Activated CD8-positive, alpha-beta T cell treated with anti-CD3 and anti-CD28 coated beads for 36 hours (primary cell): ENCODE data around the gene SEC14L2. TPM values are rescaled to one million over a fixed set of nuclear protein-coding genes. Genes with fewer than 3 reads are reported as not detected.

Experiments
- ATAC-seq: fragments of 200-7000 bp; cut with Tn5 transposase; one replicate; pipeline ENCODE4 v1.10.0; 2021; ENCODE audit warnings: mild to moderate bottlenecking, moderate library complexity
- CTCF ChIA-PET: fragments of 350-600 bp; sonication (Branson Sonifier 250); formaldehyde crosslinking; loops from one replicate; lab custom pipeline; 2021; ENCODE audit warnings: antibody characterized with exemption; lab: Charles Lee
- POLR2A ChIA-PET: fragments of 350-600 bp; sonication (Branson Sonifier 250); formaldehyde crosslinking; loops from one replicate; lab custom pipeline; 2021; ENCODE audit warnings: antibody characterized with exemption; lab: Charles Lee
- DNase-seq: peaks from one replicate; pipeline ENCODE4 v3.0.0-alpha.2; 2020
- H3K27ac Mint-ChIP-seq: one replicate; pipeline ENCODE4 v1.8.0; 2021; ENCODE audit warnings: mild to moderate bottlenecking, mixed read lengths
- H3K27me3 Mint-ChIP-seq: one replicate; pipeline ENCODE4 v1.8.0; 2021; ENCODE audit warnings: mixed read lengths
- H3K36me3 Mint-ChIP-seq: one replicate; pipeline ENCODE4 v1.8.0; 2021; ENCODE audit warnings: low read depth, mixed read lengths
- H3K4me1 Mint-ChIP-seq: one replicate; pipeline ENCODE4 v1.8.0; 2021; ENCODE audit warnings: low read depth, mixed read lengths
- H3K4me3 Mint-ChIP-seq: one replicate; pipeline ENCODE4 v1.8.0; 2021; ENCODE audit warnings: mild to moderate bottlenecking, moderate library complexity, mixed read lengths
- H3K9me3 Mint-ChIP-seq: one replicate; pipeline ENCODE4 v1.8.0; 2021; ENCODE audit warnings: mixed read lengths
- CTCF ChIP-seq: fragments of 200-600 bp; IDR thresholded peaks from one replicate; pipeline ENCODE4 v1.8.0; 2022; ENCODE audit warnings: antibody characterized with exemption, mild to moderate bottlenecking
- intact Hi-C: fragments of 100-400 bp; cut with micrococcal nuclease; formaldehyde crosslinking; loops from one replicate; pipeline ENCODE4 v1.10.0; 2022
- total RNA-seq, 2 experiments: library from RNA; stranded (reverse); gene quantifications; one replicate each; pipeline ENCODE4 v1.2.3, GENCODE V29; 2021

Gene SEC14L2
- total RNA-seq, 2 experiments from 2014 or later: 15.1 to 15.4 TPM

- POLR2A ChIA-PET: interaction anchor here (0.7 to 6.5 kb wide), 12 partner anchors 10 to 146 kb away, joined by 3 to 78 read pairs (median 5); partner anchors contain the start of genes CASTOR1, CCDC157, SEC14L2 and SF3A1
These were observed 29.0 kb downstream of the SEC14L2 start, which contains the start of gene MTFP1 for GRCh38 chr22:30425616-30426387. Gene MTFP1, plus strand, starts transcription at chr22:30425768. Its CDS starts 112 bp downstream, at chr22:30425880.

GRCh38 chr22:30426388-30427353 is 29.9 kb downstream of the SEC14L2 start:
- peak; percentile 47 for ATAC-seq
- no peaks in the 10 kb centered on the region for H3K27me3 Mint-ChIP-seq
- peak overlapping the region; percentile 96 for H3K27ac Mint-ChIP-seq
- POLR2A ChIA-PET: interaction anchor here (0.7 to 5.9 kb wide), 9 partner anchors 9 to 147 kb away, joined by 3 to 78 read pairs (median 5); partner anchors contain the start of gene CASTOR1
- DNase-seq: peak; percentile 96
- intact Hi-C loops: no loop called here
- peak overlapping the region; percentile 93 for H3K4me3 Mint-ChIP-seq
- H3K36me3 Mint-ChIP-seq: peaks cover 50% of the 10 kb centered on the region
- H3K4me1 Mint-ChIP-seq: peaks cover 25% of the 10 kb centered on the region
- CTCF ChIA-PET: interaction anchor here (0.7 to 9.0 kb wide), 13 partner anchors 9 to 162 kb away, joined by 3 to 138 read pairs (median 5); partner anchors contain the start of genes CASTOR1, RNF215 and SEC14L2
- TF ChIP-seq CTCF: peak; percentile 65
- no peaks in the 10 kb centered on the region for H3K9me3 Mint-ChIP-seq

More at GRCh38 chr22:30425616-30426387, 29.0 kb downstream of the SEC14L2 start, which contains the start of gene MTFP1:
- H3K27ac Mint-ChIP-seq: peak within 1 kb of the TSS; percentile 96
- ATAC-seq: no peak
- CTCF ChIA-PET: interaction anchor here (0.8 to 9.0 kb wide), 18 partner anchors 10 to 162 kb away, joined by 3 to 138 read pairs (median 5); partner anchors contain the start of genes CASTOR1, RNF215 and SEC14L2
- H3K9me3 Mint-ChIP-seq: no peaks in the 10 kb centered on the region
- intact Hi-C loops: loop anchor here (2.0 kb wide), 1 partner anchor 35 kb away; no protein-coding TSS in a partner anchor
- no peak for TF ChIP-seq CTCF
- peak; percentile 55 for DNase-seq
- peaks cover 54% of the 10 kb centered on the region for H3K36me3 Mint-ChIP-seq
- peak within 1 kb of the TSS; percentile 93 for H3K4me3 Mint-ChIP-seq
- peaks cover 34% of the 10 kb centered on the region for H3K4me1 Mint-ChIP-seq
- H3K27me3 Mint-ChIP-seq: no peaks in the 10 kb centered on the region

GRCh38 chr22:30427871-30428270 is 31.1 kb downstream of the SEC14L2 start:
- intact Hi-C loops: no loop called here
- peak overlapping the region; percentile 20 for H3K27ac Mint-ChIP-seq

GRCh38 chr22:30429887-30430286 is 33.1 kb downstream of the SEC14L2 start:
- ChIA-PET POLR2A (no interaction called here), CTCF (interaction anchor here (1.9 to 2.0 kb wide), 2 partner anchors 39 to 142 kb away, joined by 7 read pairs; no protein-coding TSS in a partner anchor)
- H3K4me3 Mint-ChIP-seq: no peak overlapping the region
- peaks cover 29% of the 10 kb centered on the region for H3K4me1 Mint-ChIP-seq
- H3K27ac Mint-ChIP-seq: no peak overlapping the region
- peaks cover 2% of the 10 kb centered on the region for H3K9me3 Mint-ChIP-seq
- H3K36me3 Mint-ChIP-seq: peaks cover 47% of the 10 kb centered on the region
- H3K27me3 Mint-ChIP-seq: no peaks in the 10 kb centered on the region
- intact Hi-C loops: no loop called here
- ATAC-seq: no peak
- no peak for TF ChIP-seq CTCF
- DNase-seq: no peak

More at GRCh38 chr22:30427871-30428270, 31.1 kb downstream of the SEC14L2 start:
- no peaks in the 10 kb centered on the region for H3K9me3 Mint-ChIP-seq
- no peak for TF ChIP-seq CTCF
- no peak overlapping the region for H3K4me3 Mint-ChIP-seq
- H3K4me1 Mint-ChIP-seq: peaks cover 13% of the 10 kb centered on the region
- DNase-seq (no peak), ATAC-seq (no peak)
- no peaks in the 10 kb centered on the region for H3K27me3 Mint-ChIP-seq
- H3K36me3 Mint-ChIP-seq: peaks cover 39% of the 10 kb centered on the region
- ChIA-PET CTCF (interaction anchor here (0.9 to 9.0 kb wide), 3 partner anchors 18 to 140 kb away, joined by 3 to 138 read pairs (median 4); partner anchors contain the start of gene RNF215), POLR2A (interaction anchor here (0.6 to 5.9 kb wide), 2 partner anchors 8 to 15 kb away, joined by 3 to 78 read pairs; no protein-coding TSS in a partner anchor)
